H1 (cell line): ENCODE measurements around the gene KTI12.

Experiments
- CTCF ChIP-seq, 3 experiments: IDR thresholded peaks; 1 replicate in 2 of 3; 2 replicates in 1 of 3; pipeline versions ENCODE4 v1.5.1 to v1.6.1; 2011; ENCODE audit warnings: low read length in 3 of 3, mild to moderate bottlenecking in 3 of 3, inconsistent platforms in 2 of 3, low read depth in 1 of 3, moderate library complexity in 1 of 3; ENCODE audit not compliant: insufficient read depth in 1 of 3; ENCODE audit errors: control extremely low read depth in 1 of 3
- RBBP5 ChIP-seq: IDR thresholded peaks from 2 replicates; pipeline ENCODE4 v1.7.1; 2012; ENCODE audit warnings: low read depth, mild to moderate bottlenecking, inconsistent platforms, low read length, moderate library complexity, borderline replicate concordance

GRCh38 chr1:52008071-52008809 is 25.4 kb downstream of the KTI12 start:
- no peak for TF ChIP-seq CTCF (IDR thresholded peaks at IDR 0.05; ENCODE audit: control extremely low read depth in 1 of 3, insufficient read depth in 1 of 3, low read depth in 1 of 3, low read length in 3 of 3)
- TF ChIP-seq RBBP5, result no peak
